Endothelial cell of umbilical vein (primary cell): ENCODE data around the gene SPP2. TPM values are rescaled to one million over a fixed set of nuclear protein-coding genes. Genes with fewer than 3 reads are reported as not detected.

Experiments used
- BruUV-seq: library from RNA; stranded (reverse); fragments of 400-500 nt; replicated peaks from 2 replicates; lab custom pipeline; 2021; lab: Mats Ljungman, UMichigan
- CTCF ChIA-PET: fragments of 300-600, 350-600 bp; sonication (Branson Sonifier 250); formaldehyde crosslinking; loops from one replicate; lab custom pipeline; 2021; ENCODE audit warnings: antibody characterized with exemption, inconsistent platforms; lab: Charles Lee
- POLR2A ChIA-PET: fragments of 300-600, 350-600 bp; sonication (Branson Sonifier 250); formaldehyde crosslinking; loops from one replicate; lab custom pipeline; 2021; ENCODE audit warnings: antibody characterized with exemption, inconsistent platforms; lab: Charles Lee
- DNase-seq: peaks from one replicate; pipeline ENCODE4 v3.0.0-alpha.2; 2011; ENCODE audit warnings: low read depth, low spot score
- FAIRE-seq: peaks from 2 replicates; lab custom pipeline; 2011; peaks lifted over from hg19 to GRCh38; lab: Jason Lieb, UNC
- H2AFZ ChIP-seq: 2 replicates; pipeline ENCODE4 v1.6.0; 2012; ENCODE audit warnings: low read depth, low read length, control low read depth, inconsistent platforms
- H3K27ac ChIP-seq: 2 replicates; pipeline ENCODE4 v1.5.1; 2011; ENCODE audit warnings: low read depth, mild to moderate bottlenecking, control low read depth, low read length, moderate library complexity; ENCODE audit not compliant: insufficient read depth
- H3K27me3 ChIP-seq, 2 experiments: 2 replicates each; pipeline versions ENCODE4 v1.6.0 to v1.6.1; 2011; ENCODE audit warnings: low read length in 2 of 2, mixed read lengths in 1 of 2; ENCODE audit not compliant: control insufficient read depth in 2 of 2, insufficient read depth in 2 of 2
- H3K36me3 ChIP-seq, 2 experiments: 2 replicates in 1 of 2; 3 replicates in 1 of 2; pipeline ENCODE4 v1.5.1; 2011; ENCODE audit warnings: low read length in 2 of 2, mild to moderate bottlenecking in 1 of 2, moderate library complexity in 1 of 2; ENCODE audit not compliant: control insufficient read depth in 2 of 2, insufficient read depth in 2 of 2; ENCODE audit errors: extremely low read depth in 1 of 2
- H3K4me1 ChIP-seq: 3 replicates; pipeline ENCODE4 v1.5.1; 2011; ENCODE audit warnings: mild to moderate bottlenecking, low read length; ENCODE audit not compliant: control insufficient read depth, insufficient read depth; ENCODE audit errors: extremely low read depth
- H3K4me2 ChIP-seq: 2 replicates; pipeline ENCODE4 v1.6.1; 2011; ENCODE audit warnings: low read length, control low read depth, mixed read lengths; ENCODE audit not compliant: insufficient read depth
- H3K4me3 ChIP-seq, 3 experiments: fragments of 200-600 bp in 1 of 3; sonication (generic), shearing (Covaris generic) in 1 of 3; replicated peaks in 1 of 3; 2 replicates each; pipeline ENCODE4 v1.5.1; 2011 to 2016; ENCODE audit warnings: control low read depth in 3 of 3, low read length in 3 of 3, mild to moderate bottlenecking in 2 of 3, inconsistent platforms in 1 of 3, low read depth in 1 of 3, moderate library complexity in 1 of 3; ENCODE audit not compliant: insufficient read depth in 1 of 3
- H3K79me2 ChIP-seq: 2 replicates; pipeline ENCODE4 v1.6.0; 2012; ENCODE audit warnings: low read length, inconsistent platforms; ENCODE audit not compliant: control insufficient read depth, insufficient read depth
- H3K9ac ChIP-seq: replicated peaks from 2 replicates; pipeline ENCODE3; 2011; ENCODE audit warnings: low read length, control low read depth; ENCODE audit not compliant: insufficient read depth; ENCODE audit errors: extremely low read depth
- H3K9me1 ChIP-seq: replicated peaks from 3 replicates; pipeline ENCODE4 v1.6.0; 2011; ENCODE audit warnings: mild to moderate bottlenecking, low read length; ENCODE audit not compliant: control insufficient read depth, insufficient read depth; ENCODE audit errors: extremely low read depth
- H3K9me3 ChIP-seq: replicated peaks from 2 replicates; pipeline ENCODE4 v1.5.1; 2012; ENCODE audit warnings: low read length, inconsistent platforms; ENCODE audit not compliant: control insufficient read depth, insufficient read depth
- H4K20me1 ChIP-seq: replicated peaks from 2 replicates; pipeline ENCODE3; 2011; ENCODE audit warnings: mild to moderate bottlenecking, low read length; ENCODE audit not compliant: control insufficient read depth, insufficient read depth; ENCODE audit errors: extremely low read depth
- CTCF ChIP-seq, 2 donors: IDR thresholded peaks; 1 replicate in 1 of 2; 2 replicates in 1 of 2; pipeline ENCODE4 v1.5.1; 2011; ENCODE audit warnings: low read length in 2 of 2, mild to moderate bottlenecking in 2 of 2, moderate library complexity in 2 of 2, control low read depth in 1 of 2, inconsistent platforms in 1 of 2, low read depth in 1 of 2; ENCODE audit not compliant: insufficient read depth in 1 of 2; ENCODE audit errors: extremely low read depth in 1 of 2
- EZH2 ChIP-seq: IDR thresholded peaks from 2 replicates; pipeline ENCODE4 v1.6.1; 2012; ENCODE audit warnings: borderline replicate concordance, low read depth, mild to moderate bottlenecking, moderate library complexity, low read length, inconsistent platforms; ENCODE audit not compliant: severe bottlenecking
- FOS ChIP-seq: IDR thresholded peaks from 2 replicates; pipeline ENCODE4 v1.6.1; 2011; ENCODE audit warnings: mild to moderate bottlenecking, low read length, moderate library complexity, borderline replicate concordance; ENCODE audit not compliant: insufficient read depth
- GATA2 ChIP-seq: IDR thresholded peaks from 2 replicates; pipeline ENCODE4 v1.7.0; 2011; ENCODE audit warnings: low read depth, mild to moderate bottlenecking, moderate library complexity, mixed read lengths, low read length; ENCODE audit not compliant: insufficient read length, insufficient read depth
- JUN ChIP-seq: IDR thresholded peaks from 2 replicates; pipeline ENCODE4 v1.6.1; 2011; ENCODE audit warnings: borderline replicate concordance, low read depth; ENCODE audit not compliant: insufficient read length, insufficient read depth
- MYC ChIP-seq: IDR thresholded peaks from one replicate; pipeline ENCODE4 v1.6.1; 2011; ENCODE audit warnings: mild to moderate bottlenecking, low read depth, low read length
- POLR2A ChIP-seq: IDR thresholded peaks from 2 replicates; pipeline ENCODE4 v1.6.1; 2012; ENCODE audit warnings: low read depth, mild to moderate bottlenecking, control low read depth, low read length
- POLR2AphosphoS5 ChIP-seq: IDR thresholded peaks from 2 replicates; pipeline ENCODE4 v1.6.1; 2012; ENCODE audit warnings: low read depth, mild to moderate bottlenecking, control low read depth, low read length, moderate library complexity; ENCODE audit not compliant: insufficient read depth
- dilution Hi-C: fragments of 300-500 bp; cut with MboI; formaldehyde crosslinking; loops from one replicate; pipeline ENCODE4 v1.15.0; 2019; ENCODE audit warnings: low sequenced_read_pairs; ENCODE audit not compliant: extremely low pct_ligation_motif_present
- intact Hi-C: fragments of 100-400 bp; cut with micrococcal nuclease; formaldehyde crosslinking; loops from one replicate; pipeline ENCODE4 v1.10.0; 2022
- polyA plus RNA-seq, 4 experiments: library from polyadenylated mRNA; depleted of rRNA in 3 of 4; stranded (reverse) in 3 of 4; unstranded in 1 of 4; fragments of >200 nt; gene quantifications; 2 replicates each; pipeline versions ENCODE4 v1.2.1 to v1.2.3, GENCODE V29; 2011 to 2012; ENCODE audit warnings: missing spikeins in 1 of 4
- total RNA-seq: library from RNA; stranded (reverse); gene quantifications from 2 replicates; pipeline ENCODE4 v1.2.3, GENCODE V29; 2021
- TF ChIP-seq, protein P1 (sequence below): IDR thresholded peaks from 2 replicates; pipeline ENCODE4 v1.6.1; 2011; ENCODE audit not compliant: insufficient read depth, insufficient read length

SPP2 gene
- total and polyA plus RNA-seq, 2 donors (not counting 3 experiments of a cell fraction or from before 2014, with no cell fraction given) = not detected

DNA sequence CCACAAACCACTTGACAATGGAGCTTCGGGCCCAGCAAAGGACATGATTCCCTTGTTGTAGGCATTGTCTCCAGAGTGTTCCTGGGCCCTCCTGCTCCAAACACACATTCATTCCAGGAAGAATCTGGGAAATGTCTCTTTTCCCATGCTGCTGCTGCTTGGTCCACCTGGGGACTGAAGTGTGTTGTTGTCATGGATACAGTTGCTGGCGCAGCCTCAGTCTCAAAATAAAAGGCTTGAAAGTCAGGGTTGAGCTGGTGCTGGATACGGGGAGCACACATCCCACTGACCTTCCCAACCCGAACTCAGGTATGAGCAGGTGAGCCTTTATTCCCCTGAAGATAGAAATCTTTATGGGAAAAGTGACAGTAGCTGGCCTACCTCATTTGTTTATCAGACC, 30.6 kb upstream of the SPP2 start:
- H3K79me2 ChIP-seq = no peaks in the 10 kb centered on the region
- peaks cover 0 to 3% of the 10 kb centered on the region in 2 experiments for H3K27me3 ChIP-seq
- DNase-seq = no peak
- H3K9ac ChIP-seq = no peak overlapping the region
- no peak overlapping the region for H3K4me2 ChIP-seq
- ChIA-PET POLR2A (no interaction called here), CTCF (no interaction called here)
- BruUV-seq = no TSS peak
- no peaks in the 10 kb centered on the region for H3K36me3 ChIP-seq
- no peaks in the 10 kb centered on the region for H3K9me1 ChIP-seq
- H3K4me1 ChIP-seq = no peaks in the 10 kb centered on the region
- no peak overlapping the region for H2AFZ ChIP-seq
- intact Hi-C loops (no loop called here), dilution Hi-C loops (no loop called here)
- no peak for TF ChIP-seq POLR2A
- TF ChIP-seq JUN = no peak
- TF ChIP-seq GATA2 = no peak
- no peak for TF ChIP-seq POLR2AphosphoS5
- no peak for TF ChIP-seq FOS
- no peak for TF ChIP-seq MYC
- TF ChIP-seq CTCF (IDR thresholded peaks at IDR 0.05; ENCODE audit: extremely low read depth in 1 of 2, insufficient read depth in 1 of 2, low read depth in 1 of 2, low read length in 2 of 2) = no peak
- TF ChIP-seq EZH2 = no peak
- TF ChIP-seq, protein P1, sequence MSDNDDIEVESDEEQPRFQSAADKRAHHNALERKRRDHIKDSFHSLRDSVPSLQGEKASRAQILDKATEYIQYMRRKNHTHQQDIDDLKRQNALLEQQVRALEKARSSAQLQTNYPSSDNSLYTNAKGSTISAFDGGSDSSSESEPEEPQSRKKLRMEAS = no peak
- H3K27ac ChIP-seq = no peak overlapping the region
- no peaks in the 10 kb centered on the region for H3K9me3 ChIP-seq
- H3K4me3 ChIP-seq = no peak overlapping the region
- no peaks in the 10 kb centered on the region for H4K20me1 ChIP-seq
- FAIRE-seq = no peak
